GM21390 (cell line): ENCODE data around the gene ARF1.
"Not testable (repeated sequence)": the region's sequence is repeated elsewhere in the genome, so short reads cannot be mapped to it uniquely, and the experiment has no call there.

ENCODE experiments used
- ATAC-seq: cut with Tn5 transposase; IDR thresholded peaks from one replicate; pipeline ENCODE4 v1.9.1; 2021; ENCODE audit not compliant: unreplicated experiment

Gene ARF1

DNA sequence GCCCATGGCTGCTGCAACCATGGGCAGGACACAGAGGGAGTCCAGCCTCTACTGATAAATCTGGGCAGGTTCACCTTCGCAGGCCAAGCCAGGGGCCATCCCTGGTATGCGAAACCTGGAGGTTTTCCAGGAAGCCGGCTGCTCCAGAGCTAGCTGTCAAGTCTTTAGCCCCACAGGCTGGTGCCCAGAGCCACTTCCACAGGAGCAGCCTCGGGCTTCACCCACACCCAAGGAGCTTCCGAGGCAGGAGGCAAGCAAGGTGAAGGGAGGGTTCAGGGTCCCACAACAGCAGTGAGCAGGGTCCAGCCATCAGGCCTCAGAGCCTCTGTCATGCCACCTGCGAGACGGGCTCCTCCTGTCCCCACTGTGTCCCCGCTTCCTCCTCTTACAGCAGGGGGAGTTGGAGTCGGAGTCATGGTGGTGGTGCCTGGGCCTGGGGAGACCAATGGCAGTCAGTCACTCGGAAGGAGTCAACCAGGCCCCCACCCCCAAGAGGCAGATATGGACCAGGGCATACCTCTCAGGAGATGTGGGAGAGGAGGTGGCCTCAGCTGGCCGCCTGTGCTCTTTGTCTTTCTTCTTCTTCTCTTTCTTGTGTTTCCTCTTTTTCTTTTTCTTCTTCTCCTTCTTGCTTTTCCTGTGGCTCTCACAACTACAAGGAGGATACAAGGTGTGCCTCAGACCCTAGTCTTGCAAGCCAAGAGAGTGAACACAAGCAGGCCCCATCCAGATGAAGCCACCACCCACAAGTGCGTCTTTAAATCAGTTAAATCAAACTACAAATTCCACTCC lies 18.5 kb downstream of the ARF1 start:
- no peak for ATAC-seq

- no peak for ATAC-seq
These were observed 19.1 kb downstream of the ARF1 start for GRCh38 chr1:228101614-228101993.

DNA sequence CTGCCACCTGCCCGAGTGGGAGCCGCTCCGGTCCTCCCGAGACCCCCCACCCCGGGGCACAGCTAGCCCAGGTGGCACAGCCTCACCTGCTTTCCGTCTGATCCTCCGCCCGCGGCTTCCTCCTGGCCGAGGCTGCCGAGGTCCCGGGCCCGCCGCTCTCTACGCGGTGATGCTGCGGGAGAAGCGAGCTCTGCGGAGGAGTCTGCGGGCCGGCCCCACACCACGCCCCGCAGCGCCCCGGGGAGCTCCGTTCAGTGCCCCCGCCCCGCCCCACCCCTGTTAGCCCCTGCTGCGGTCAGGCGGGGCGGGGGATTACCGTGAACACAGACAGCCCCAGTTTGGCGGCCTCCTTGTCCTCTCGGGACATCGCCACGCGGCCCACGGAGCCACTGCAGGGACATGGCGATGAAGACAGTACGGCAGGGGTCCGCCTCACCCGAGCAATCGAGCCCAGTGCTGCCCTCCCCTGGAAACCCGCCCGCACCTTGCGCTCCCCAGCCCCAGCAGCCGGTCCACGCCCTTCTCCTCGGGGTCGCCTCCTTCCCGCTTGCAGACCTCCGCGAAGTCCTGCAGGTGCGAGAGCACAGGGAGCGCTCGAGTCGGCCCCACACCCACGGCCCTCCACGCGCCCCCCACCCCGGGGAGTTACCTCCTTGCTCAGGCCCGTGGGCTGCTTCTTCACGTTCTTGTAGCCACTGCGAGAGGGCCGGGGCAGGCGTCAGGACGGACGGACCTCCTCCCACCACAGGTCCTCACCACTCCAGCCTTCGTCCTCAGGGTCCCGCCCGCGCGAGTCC lies 19.7 kb downstream of the ARF1 start:
- peak; percentile 30 for ATAC-seq

- peak; percentile 70 for ATAC-seq
These were observed 20.5 kb downstream of the ARF1 start, which contains the start of gene C1orf35 for GRCh38 chr1:228102791-228103620. Gene C1orf35, minus strand, starts transcription at chr1:228103325. Its CDS starts 98 bp downstream, at chr1:228103227.

DNA sequence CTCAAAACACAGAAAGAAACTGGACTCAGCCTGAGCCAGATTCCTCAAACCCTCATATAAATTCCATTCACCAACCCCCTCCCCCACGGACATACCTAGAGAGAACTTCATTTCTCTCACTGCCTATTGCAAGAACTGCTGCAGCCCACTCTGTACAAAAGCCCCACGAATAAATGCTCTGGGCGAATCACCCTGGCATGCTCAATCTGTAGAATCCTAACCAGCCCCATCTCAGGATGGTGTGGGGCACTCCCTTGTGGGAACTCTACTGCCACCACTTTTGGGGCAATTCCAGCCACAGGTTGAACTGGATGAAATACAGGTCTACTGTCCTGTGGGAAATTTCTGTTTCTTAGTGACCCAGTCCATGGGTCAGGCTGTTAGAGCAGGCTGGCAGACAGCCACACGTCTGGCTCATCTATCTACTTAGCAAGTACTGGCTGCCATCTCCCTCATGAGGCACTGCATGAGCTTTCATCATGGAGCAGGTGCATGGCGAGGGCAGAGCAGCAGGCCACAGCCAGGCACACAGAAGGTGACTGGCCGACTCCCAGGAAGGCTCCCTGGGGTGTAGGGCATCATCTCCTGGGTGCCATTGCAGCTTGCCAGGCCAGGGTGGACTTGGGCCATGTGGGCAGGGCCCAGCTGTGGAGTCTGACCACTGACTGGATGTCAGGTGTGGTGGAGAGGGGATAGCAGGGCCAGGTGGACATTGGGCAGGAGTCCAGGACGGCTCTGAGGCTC lies 22.2 kb downstream of the ARF1 start:
- no peak for ATAC-seq

GRCh38 chr1:228105270-228105995 lies 22.9 kb downstream of the ARF1 start:
- ATAC-seq: no peak

GRCh38 chr1:228105996-228106799 lies 23.7 kb downstream of the ARF1 start:
- ATAC-seq: no peak

DNA sequence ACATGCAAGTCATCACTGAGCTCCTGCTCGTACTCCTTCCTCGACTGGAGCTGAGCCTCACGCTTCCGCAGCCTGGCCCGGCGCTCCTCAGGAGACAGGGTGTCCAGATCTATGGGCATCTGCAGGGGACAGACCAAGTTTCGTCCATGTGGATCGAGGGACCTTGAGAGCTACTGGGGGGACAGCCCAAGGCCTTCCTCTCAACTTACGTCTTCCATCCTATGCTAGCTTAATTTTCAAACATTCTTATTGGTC lies 24.2 kb downstream of the ARF1 start:
- ATAC-seq: no peak

- no peak for ATAC-seq
These were observed 25.1 kb downstream of the ARF1 start for GRCh38 chr1:228107636-228108035.

- no peak for ATAC-seq
These were observed 25.7 kb downstream of the ARF1 start for GRCh38 chr1:228108055-228108690.

DNA sequence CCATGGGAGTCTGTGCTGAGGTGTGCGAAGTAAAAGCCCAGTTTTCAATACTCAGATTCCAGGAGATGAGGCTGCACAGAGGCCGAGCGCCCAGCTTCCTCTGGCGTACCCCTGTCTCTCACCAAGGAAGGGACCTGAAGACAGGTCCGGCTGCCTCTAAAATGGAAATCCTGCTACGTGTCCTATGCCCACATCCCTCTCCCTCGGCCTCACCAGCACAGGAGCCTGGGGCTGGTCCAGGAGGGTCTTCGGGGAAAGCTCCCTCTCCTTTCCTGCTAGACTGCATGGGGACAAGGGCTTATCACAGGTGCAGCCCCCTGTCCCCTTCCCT lies 26.2 kb downstream of the ARF1 start:
- ATAC-seq: no peak

DNA sequence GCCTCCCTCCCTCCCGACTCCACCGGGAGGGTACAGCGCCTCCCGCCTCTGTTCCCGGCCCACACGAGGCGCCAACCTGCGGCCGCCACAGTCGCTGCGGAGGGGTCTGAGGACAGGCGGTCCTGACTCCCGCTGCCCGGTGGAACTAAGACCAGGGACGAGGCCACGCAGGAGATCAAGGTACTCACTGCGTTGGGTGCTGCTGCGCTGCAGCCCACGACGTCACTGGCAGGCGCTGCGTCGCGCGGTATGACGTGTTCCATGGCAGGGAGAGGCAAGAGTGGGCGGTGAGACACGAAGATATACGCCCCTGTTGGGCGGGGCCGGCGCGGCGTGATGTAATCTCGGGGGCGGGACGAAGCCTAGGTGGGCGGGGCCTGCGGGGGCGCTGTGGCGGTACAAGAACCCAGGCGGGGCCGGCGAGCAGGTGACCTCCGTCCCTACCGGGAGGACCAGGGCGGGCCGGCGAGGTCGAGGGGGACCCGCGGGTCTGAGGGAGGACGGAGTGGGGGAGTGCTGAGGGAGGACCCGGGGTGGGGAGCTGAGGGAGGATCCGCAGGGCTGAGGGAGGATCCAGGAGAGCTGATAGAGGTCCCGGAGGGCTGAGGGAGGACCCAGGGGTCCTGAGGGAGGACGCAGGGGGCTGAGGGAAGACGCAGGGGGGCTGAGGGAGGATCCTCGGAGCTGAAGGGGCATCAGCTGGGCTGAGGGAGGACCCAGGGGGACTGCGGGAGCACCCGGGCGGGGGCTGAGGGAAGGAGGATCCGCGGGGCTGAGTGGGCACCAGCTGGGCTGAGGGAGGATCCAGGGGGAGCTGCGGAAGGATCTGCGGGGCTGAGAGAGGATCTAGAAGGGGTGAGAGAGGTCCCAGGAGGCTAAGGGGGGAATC lies 26.8 kb downstream of the ARF1 start, which contains the start of gene MRPL55:
TSS of gene MRPL55 (minus strand) at position 227 of the 889 bp plus-strand sequence. CDS start 1,039 bp downstream, outside the sequence.
- peak; percentile 87 for ATAC-seq

- peak; percentile 10 for ATAC-seq
These were observed 27.5 kb downstream of the ARF1 start for GRCh38 chr1:228109962-228110488.

DNA sequence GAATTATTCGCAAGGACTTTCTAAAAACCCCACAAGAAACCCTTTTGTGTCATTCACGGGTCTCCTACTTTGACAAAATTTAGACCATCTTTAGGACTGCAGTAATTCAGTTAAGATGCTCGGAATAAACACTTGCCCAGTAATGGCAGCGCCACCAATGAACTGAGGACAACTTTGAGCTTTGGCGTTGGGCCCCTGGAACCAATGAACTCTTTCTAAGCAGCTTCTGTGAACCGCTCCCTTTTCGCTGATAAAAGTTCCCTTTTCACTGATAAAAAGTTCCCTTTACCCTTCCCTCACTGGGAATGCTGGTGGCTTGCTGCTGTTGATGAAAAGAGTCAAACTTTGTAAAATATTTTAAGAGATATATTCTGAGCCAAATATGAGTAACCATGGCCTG lies 28.0 kb downstream of the ARF1 start:
- no peak for ATAC-seq

DNA sequence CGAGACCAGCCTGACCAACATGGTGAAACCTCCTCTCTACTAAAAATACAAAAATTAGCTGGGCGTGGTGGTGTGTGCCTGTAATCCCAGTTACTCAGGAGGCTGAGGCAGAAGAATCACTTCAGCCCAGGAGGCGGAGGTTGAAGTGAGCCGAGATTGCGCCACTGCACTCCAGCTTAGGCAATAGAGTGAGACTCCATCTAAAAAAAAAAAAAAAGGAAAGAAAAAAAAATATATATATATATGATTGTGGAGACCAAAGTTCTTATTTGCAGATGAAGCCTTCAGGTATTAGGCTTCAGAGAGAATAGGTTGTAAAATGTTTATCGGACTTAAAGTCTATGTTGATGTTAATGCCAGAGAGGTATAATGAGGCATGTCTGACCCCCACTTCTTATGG lies 28.8 kb downstream of the ARF1 start:
- ATAC-seq: not testable (repeated sequence)

DNA sequence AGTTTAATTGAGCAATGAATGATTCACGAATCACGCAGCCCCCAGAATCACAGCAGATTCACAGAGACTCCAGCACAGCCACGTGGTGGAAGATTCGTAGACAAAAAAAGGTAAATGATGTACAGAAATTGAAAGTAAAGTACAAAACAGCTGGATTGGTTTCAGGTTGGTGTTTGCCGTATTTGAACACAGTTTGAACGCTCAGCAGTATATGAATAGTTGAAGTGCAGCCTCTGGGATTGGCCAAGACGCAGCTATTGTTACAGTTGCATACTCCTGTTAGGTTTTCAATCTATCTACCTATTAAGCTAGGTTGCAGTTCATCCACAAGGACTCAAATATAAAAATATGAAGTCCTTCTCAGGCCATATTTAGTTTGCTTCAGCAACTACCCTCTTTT lies 29.7 kb downstream of the ARF1 start:
- ATAC-seq: no peak

GRCh38 chr1:228112617-228113016 lies 30.1 kb downstream of the ARF1 start:
- no peak for ATAC-seq

- no peak for ATAC-seq
These were observed 32.3 kb downstream of the ARF1 start for GRCh38 chr1:228114827-228115226.
